HEK293 (cell line): ENCODE data around the gene NLRP7.
A peak's percentile ranks its signal among the peaks of the same experiment; 100 is the strongest.
"Not testable (repeated sequence)": the region's sequence is repeated elsewhere in the genome, so short reads cannot be mapped to it uniquely, and the experiment has no call there.

Experiments
- CTCF ChIA-PET: fragments of 350-600 bp; formaldehyde crosslinking; extraction: SDS; loops from one replicate; lab custom pipeline; 2021; ENCODE audit warnings: antibody characterized with exemption; lab: Yijun Ruan, JAX
- POLR2A ChIA-PET: fragments of 300-600 bp; formaldehyde crosslinking; extraction: SDS; loops from one replicate; lab custom pipeline; 2020; ENCODE audit warnings: antibody characterized with exemption, inconsistent platforms; lab: Yijun Ruan, JAX
- H3K27ac ChIP-seq: fragments of 200-500 bp; sonication (Bioruptor generic); 2 replicates; pipeline ENCODE4 v1.5.1; 2014; ENCODE audit warnings: low read depth, low read length, control low read depth, inconsistent platforms; ENCODE audit errors: extremely low read depth
- H3K36me3 ChIP-seq, 2 experiments: fragments of 200-500 bp in 1 of 2; sonication (Bioruptor generic) in 1 of 2; 1 replicate in 1 of 2; 2 replicates in 1 of 2; pipeline ENCODE4 v1.5.1; 2014 to 2017; ENCODE audit warnings: inconsistent platforms in 2 of 2, low read length in 2 of 2; ENCODE audit not compliant: control insufficient read depth in 2 of 2, insufficient read depth in 1 of 2
- H3K4me1 ChIP-seq: fragments of 200-500 bp; sonication (Bioruptor generic); 2 replicates; pipeline ENCODE4 v1.5.1; 2014; ENCODE audit warnings: mild to moderate bottlenecking, low read length, inconsistent platforms; ENCODE audit not compliant: control insufficient read depth, insufficient read depth
- H3K4me3 ChIP-seq: 2 replicates; pipeline ENCODE4 v1.5.1; 2011; ENCODE audit warnings: low read depth, mild to moderate bottlenecking, control low read depth, low read length, moderate library complexity
- H3K9me3 ChIP-seq: fragments of 200-500 bp; sonication (Bioruptor generic); 2 replicates; pipeline ENCODE4 v1.5.1; 2014; ENCODE audit warnings: low read depth, low read length, inconsistent platforms; ENCODE audit not compliant: control insufficient read depth, insufficient read depth
- BCL11B ChIP-seq: fragments of 450-650 bp; formaldehyde crosslinking; IDR thresholded peaks from 2 replicates; pipeline ENCODE4 v1.5.1; 2016; ENCODE audit warnings: low read depth, missing biosample characterization, missing genetic modification characterization
- FEZF1 ChIP-seq: fragments of 450-650 bp; formaldehyde crosslinking; IDR thresholded peaks from 2 replicates; pipeline ENCODE4 v1.5.1; 2016; ENCODE audit warnings: missing biosample characterization, missing genetic modification characterization
- KLF1 ChIP-seq: fragments of 450-650 bp; formaldehyde crosslinking; IDR thresholded peaks from 2 replicates; pipeline ENCODE4 v1.5.1; 2016; ENCODE audit warnings: missing biosample characterization, missing genetic modification characterization
- PRDM1 ChIP-seq: fragments of 450-650 bp; formaldehyde crosslinking; IDR thresholded peaks from 2 replicates; pipeline ENCODE4; 2016; ENCODE audit warnings: missing biosample characterization, missing genetic modification characterization
- RBAK ChIP-seq: fragments of 450-650 bp; formaldehyde crosslinking; IDR thresholded peaks from 2 replicates; pipeline ENCODE4 v1.5.1; 2016; ENCODE audit warnings: missing biosample characterization, missing genetic modification characterization
- SP7 ChIP-seq: fragments of 450-650 bp; formaldehyde crosslinking; IDR thresholded peaks from 2 replicates; pipeline ENCODE4 v1.5.1; 2016; ENCODE audit warnings: missing biosample characterization, missing genetic modification characterization
- YY1 ChIP-seq: fragments of 450-650 bp; formaldehyde crosslinking; IDR thresholded peaks from 2 replicates; pipeline ENCODE4 v1.5.1; 2018; ENCODE audit warnings: missing biosample characterization, missing genetic modification characterization
- ZNF366 ChIP-seq: fragments of 450-650 bp; formaldehyde crosslinking; conservative IDR thresholded peaks from 2 replicates; pipeline ENCODE4 v1.5.1; 2016; ENCODE audit warnings: missing biosample characterization, missing genetic modification characterization
- ZNF777 ChIP-seq: fragments of 450-650 bp; formaldehyde crosslinking; IDR thresholded peaks from 2 replicates; pipeline ENCODE4 v1.5.1; 2017; ENCODE audit warnings: missing biosample characterization, missing genetic modification characterization, borderline replicate concordance
- ZNF843 ChIP-seq: fragments of 450-650 bp; formaldehyde crosslinking; IDR thresholded peaks from 2 replicates; pipeline ENCODE4 v1.5.1; 2016; ENCODE audit warnings: missing biosample characterization, missing genetic modification characterization
- TF ChIP-seq, protein P1 (sequence below): fragments of 450-650 bp; formaldehyde crosslinking; IDR thresholded peaks from 2 replicates; pipeline ENCODE4 v1.5.0; 2017; ENCODE audit warnings: missing biosample characterization, missing genetic modification characterization, borderline replicate concordance
- TF ChIP-seq, protein P2 (sequence below): fragments of 450-650 bp; formaldehyde crosslinking; IDR thresholded peaks from 2 replicates; pipeline ENCODE4 v1.5.1; 2017; ENCODE audit warnings: missing biosample characterization, missing genetic modification characterization
- TF ChIP-seq, protein P3 (sequence below): fragments of 450-650 bp; IDR thresholded peaks from 2 replicates; pipeline ENCODE4 v1.5.1; 2018; ENCODE audit warnings: missing biosample characterization, missing genetic modification characterization

Gene NLRP7

DNA sequence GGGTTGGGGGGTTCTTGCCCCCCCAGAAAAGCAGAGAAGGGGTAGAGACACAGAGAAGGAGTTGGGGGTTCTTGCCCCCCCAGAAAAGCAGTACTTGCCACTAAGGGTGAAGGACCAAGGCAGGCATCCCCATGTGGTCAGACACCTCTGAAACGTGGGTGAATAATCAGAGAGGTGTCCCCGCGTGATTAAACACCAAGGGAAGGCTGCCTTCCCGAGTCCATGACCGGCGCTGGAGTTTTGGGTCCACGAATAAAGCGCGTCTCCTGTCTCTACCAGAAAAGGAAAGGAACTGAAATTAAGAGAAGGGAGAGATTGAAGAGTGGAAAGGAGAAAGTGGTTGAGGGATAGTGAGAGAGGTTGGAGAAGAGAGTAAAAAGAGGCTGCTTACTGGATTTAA is 47.7 kb downstream of the NLRP7 start:
- peak; percentile 39; the same call in 1 of the 2 replicates for TF ChIP-seq PRDM1 (tag by site-specific recombination)
- H3K4me3 ChIP-seq, H3K27ac ChIP-seq, POLR2A ChIA-PET, H3K4me1 ChIP-seq, CTCF ChIA-PET, H3K9me3 ChIP-seq, H3K36me3 ChIP-seq: not testable (repeated sequence)

DNA sequence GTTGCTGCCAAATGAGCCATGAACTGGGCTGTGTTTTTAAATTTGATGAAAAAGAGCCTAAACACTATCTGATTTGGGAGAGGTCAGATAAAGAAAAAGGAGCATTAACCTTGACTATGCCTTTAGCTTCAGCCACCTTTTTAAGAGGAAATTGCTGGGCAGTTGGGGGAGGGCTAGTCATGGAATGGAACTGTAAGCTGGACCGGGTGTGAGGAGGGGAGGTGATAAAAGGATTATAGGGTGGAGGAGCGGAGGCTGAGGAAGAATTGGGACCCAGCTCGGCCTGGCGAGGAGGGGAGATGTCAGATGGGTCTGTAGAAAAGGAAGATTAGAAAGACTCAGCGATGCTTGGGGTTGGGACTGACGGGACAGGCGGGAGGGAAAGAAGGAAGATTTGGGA is 48.6 kb downstream of the NLRP7 start:
- CTCF ChIA-PET = interaction anchor here (0.6 kb wide), 1 partner anchor 460 kb away, joined by 5 read pairs; no protein-coding TSS in a partner anchor
- POLR2A ChIA-PET, H3K36me3 ChIP-seq, H3K4me1 ChIP-seq, H3K27ac ChIP-seq, H3K9me3 ChIP-seq, H3K4me3 ChIP-seq: not testable (repeated sequence)

DNA sequence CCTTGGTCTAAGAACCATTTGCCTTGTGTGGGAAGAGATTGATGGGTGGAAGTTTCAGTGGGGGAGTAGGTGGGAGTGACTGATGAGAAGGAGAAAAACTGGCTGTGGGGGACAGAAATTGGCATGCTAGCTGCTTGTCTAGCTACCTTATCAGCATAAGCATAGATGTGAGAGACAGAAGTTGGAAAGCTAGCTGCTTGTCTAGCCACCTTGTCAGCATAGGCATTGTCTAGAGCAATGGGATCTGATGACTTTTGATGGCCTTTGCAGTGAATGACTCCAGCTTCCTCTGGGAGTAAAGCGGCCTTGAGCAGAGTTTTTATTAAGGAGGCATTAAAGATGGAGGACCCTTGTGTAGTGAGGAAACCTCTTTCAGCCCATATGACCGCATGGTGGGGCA is 51.3 kb downstream of the NLRP7 start:
- no peak for TF ChIP-seq ZNF366
- TF ChIP-seq, all 188 proteins: peak for 0
- ChIA-PET POLR2A (no interaction called here), CTCF (interaction anchor here (0.8 kb wide), 1 partner anchor 415 kb away, joined by 4 read pairs; no protein-coding TSS in a partner anchor)

GRCh38 chr19:54894106-54894505 is 53.2 kb downstream of the NLRP7 start:
- not testable (repeated sequence) for H3K36me3 ChIP-seq, H3K4me1 ChIP-seq, H3K4me3 ChIP-seq, H3K9me3 ChIP-seq, H3K27ac ChIP-seq
- POLR2A ChIA-PET = interaction anchor here (0.7 kb wide), 2 partner anchors 75 to 101 kb away, joined by 3 to 6 read pairs; no protein-coding TSS in a partner anchor
- CTCF ChIA-PET = interaction anchor here (0.6 to 1.1 kb wide), 2 partner anchors 8 to 21 kb away, joined by 3 to 4 read pairs; no protein-coding TSS in a partner anchor

More for the DNA sequence above, 51.3 kb downstream of the NLRP7 start:
- Histone ChIP-seq H3K4me1 (no peaks in the 10 kb centered on the region), H3K27ac (no peak overlapping the region), H3K9me3 (no peaks in the 10 kb centered on the region), H3K4me3 (no peak overlapping the region), H3K36me3 (no peaks in the 10 kb centered on the region)

- H3K9me3 ChIP-seq = no peaks in the 10 kb centered on the region
- CTCF ChIA-PET = interaction anchor here (0.5 to 3.5 kb wide), 4 partner anchors 9 to 216 kb away, joined by 3 to 18 read pairs (median 4); no protein-coding TSS in a partner anchor
Observed at GRCh38 chr19:54893406-54893805, 53.9 kb downstream of the NLRP7 start.

More at GRCh38 chr19:54893406-54893805, 53.9 kb downstream of the NLRP7 start:
- POLR2A ChIA-PET = interaction anchor here (0.7 kb wide), 2 partner anchors 76 to 100 kb away, joined by 3 to 6 read pairs; no protein-coding TSS in a partner anchor
- Histone ChIP-seq H3K36me3 (no peaks in the 10 kb centered on the region), H3K4me1 (no peaks in the 10 kb centered on the region), H3K27ac (no peak overlapping the region), H3K4me3 (no peak overlapping the region)
- TF ChIP-seq, protein P1, sequence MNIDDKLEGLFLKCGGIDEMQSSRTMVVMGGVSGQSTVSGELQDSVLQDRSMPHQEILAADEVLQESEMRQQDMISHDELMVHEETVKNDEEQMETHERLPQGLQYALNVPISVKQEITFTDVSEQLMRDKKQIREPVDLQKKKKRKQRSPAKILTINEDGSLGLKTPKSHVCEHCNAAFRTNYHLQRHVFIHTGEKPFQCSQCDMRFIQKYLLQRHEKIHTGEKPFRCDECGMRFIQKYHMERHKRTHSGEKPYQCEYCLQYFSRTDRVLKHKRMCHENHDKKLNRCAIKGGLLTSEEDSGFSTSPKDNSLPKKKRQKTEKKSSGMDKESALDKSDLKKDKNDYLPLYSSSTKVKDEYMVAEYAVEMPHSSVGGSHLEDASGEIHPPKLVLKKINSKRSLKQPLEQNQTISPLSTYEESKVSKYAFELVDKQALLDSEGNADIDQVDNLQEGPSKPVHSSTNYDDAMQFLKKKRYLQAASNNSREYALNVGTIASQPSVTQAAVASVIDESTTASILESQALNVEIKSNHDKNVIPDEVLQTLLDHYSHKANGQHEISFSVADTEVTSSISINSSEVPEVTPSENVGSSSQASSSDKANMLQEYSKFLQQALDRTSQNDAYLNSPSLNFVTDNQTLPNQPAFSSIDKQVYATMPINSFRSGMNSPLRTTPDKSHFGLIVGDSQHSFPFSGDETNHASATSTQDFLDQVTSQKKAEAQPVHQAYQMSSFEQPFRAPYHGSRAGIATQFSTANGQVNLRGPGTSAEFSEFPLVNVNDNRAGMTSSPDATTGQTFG = no peak
- TF ChIP-seq FEZF1 (tag by site-specific recombination) = no peak
- TF ChIP-seq RBAK (tag by site-specific recombination) = no peak
- no peak for TF ChIP-seq SP7 (tag by site-specific recombination)
- TF ChIP-seq BCL11B = no peak
- no peak for TF ChIP-seq YY1
- no peak for TF ChIP-seq ZNF843 (tag by site-specific recombination)
- TF ChIP-seq ZNF777 (tag by site-specific recombination) = no peak
- TF ChIP-seq, protein P2, sequence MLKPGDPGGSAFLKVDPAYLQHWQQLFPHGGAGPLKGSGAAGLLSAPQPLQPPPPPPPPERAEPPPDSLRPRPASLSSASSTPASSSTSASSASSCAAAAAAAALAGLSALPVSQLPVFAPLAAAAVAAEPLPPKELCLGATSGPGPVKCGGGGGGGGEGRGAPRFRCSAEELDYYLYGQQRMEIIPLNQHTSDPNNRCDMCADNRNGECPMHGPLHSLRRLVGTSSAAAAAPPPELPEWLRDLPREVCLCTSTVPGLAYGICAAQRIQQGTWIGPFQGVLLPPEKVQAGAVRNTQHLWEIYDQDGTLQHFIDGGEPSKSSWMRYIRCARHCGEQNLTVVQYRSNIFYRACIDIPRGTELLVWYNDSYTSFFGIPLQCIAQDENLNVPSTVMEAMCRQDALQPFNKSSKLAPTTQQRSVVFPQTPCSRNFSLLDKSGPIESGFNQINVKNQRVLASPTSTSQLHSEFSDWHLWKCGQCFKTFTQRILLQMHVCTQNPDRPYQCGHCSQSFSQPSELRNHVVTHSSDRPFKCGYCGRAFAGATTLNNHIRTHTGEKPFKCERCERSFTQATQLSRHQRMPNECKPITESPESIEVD (tag by site-specific recombination) = no peak
- TF ChIP-seq, protein P3, sequence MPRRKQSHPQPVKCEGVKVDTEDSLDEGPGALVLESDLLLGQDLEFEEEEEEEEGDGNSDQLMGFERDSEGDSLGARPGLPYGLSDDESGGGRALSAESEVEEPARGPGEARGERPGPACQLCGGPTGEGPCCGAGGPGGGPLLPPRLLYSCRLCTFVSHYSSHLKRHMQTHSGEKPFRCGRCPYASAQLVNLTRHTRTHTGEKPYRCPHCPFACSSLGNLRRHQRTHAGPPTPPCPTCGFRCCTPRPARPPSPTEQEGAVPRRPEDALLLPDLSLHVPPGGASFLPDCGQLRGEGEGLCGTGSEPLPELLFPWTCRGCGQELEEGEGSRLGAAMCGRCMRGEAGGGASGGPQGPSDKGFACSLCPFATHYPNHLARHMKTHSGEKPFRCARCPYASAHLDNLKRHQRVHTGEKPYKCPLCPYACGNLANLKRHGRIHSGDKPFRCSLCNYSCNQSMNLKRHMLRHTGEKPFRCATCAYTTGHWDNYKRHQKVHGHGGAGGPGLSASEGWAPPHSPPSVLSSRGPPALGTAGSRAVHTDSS (tag by site-specific recombination) = no peak
- TF ChIP-seq KLF1 (tag by site-specific recombination) = no peak
